ENCODE data around the gene GRAMD1C. TPM values are rescaled to one million over a fixed set of nuclear protein-coding genes. Genes with fewer than 3 reads are reported as not detected.

GRAMD1C gene
- total RNA-seq, 2 experiments from 2014 or later, result 4.1 to 6.4 TPM

- Histone ChIP-seq H3K9me3 (ENCODE audit: low read length) (no peaks in the 10 kb centered on the region), H3K4me2 (ENCODE audit: low read length) (no peak overlapping the region), H3K79me2 (ENCODE audit: insufficient read depth, low read depth, low read length) (no peaks in the 10 kb centered on the region), H3K4me1 (ENCODE audit: insufficient read depth, low read length, poor library complexity, severe bottlenecking) (no peaks in the 10 kb centered on the region), H3K4me3 (ENCODE audit: low read depth, low read length, poor library complexity, severe bottlenecking) (no peak overlapping the region), H3K9me2 (ENCODE audit: insufficient read depth, low read length) (no peaks in the 10 kb centered on the region), H3K36me3 (ENCODE audit: insufficient read depth, low read length) (no peaks in the 10 kb centered on the region), H3K27ac (ENCODE audit: low read depth, low read length, poor library complexity, severe bottlenecking) (no peak overlapping the region), H4K20me1 (ENCODE audit: insufficient read depth, low read length) (no peaks in the 10 kb centered on the region), H2AFZ (ENCODE audit: low read length) (no peak overlapping the region)
- ChIA-PET POLR2A (interaction anchor here (0.5 to 1.8 kb wide), 7 partner anchors 14 to 211 kb away, joined by 3 to 5 read pairs (median 3); no protein-coding TSS in a partner anchor), CTCF (ENCODE audit: unreplicated experiment) (interaction anchor here (0.8 to 1.2 kb wide), 2 partner anchors 35 to 211 kb away, joined by 3 read pairs; no protein-coding TSS in a partner anchor)
- TF ChIP-seq EZH2phosphoT487 (IDR thresholded peaks at IDR 0.05; ENCODE audit: borderline replicate concordance, low read depth, low read length) (no peak), CTCF (conservative IDR thresholded peaks at IDR 0.05; ENCODE audit: low read length) (peak; percentile 94)
- no TSS peak for BruUV-seq (replicated peaks)
- peak; percentile 58 for DNase-seq (ENCODE audit: low spot score)
- intact Hi-C loops (cut with micrococcal nuclease; ENCODE audit: unreplicated experiment), result loop anchor here (1.0 to 10.0 kb wide), 3 partner anchors 69 to 450 kb away; partner anchors contain the start of genes CCDC191, QTRT2 and TIGIT
These were observed 6.1 kb downstream of the GRAMD1C start for GRCh38 chr3:113844622-113845222.

GRCh38 chr3:113847247-113847646 is 8.7 kb downstream of the GRAMD1C start:
- H3K79me2 ChIP-seq (ENCODE audit: insufficient read depth, low read depth, low read length), result no peaks in the 10 kb centered on the region
- H4K20me1 ChIP-seq (ENCODE audit: insufficient read depth, low read length), result no peaks in the 10 kb centered on the region
- H2AFZ ChIP-seq (ENCODE audit: low read length), result no peak overlapping the region
- H3K27ac ChIP-seq (ENCODE audit: low read depth, low read length, poor library complexity, severe bottlenecking), result no peak overlapping the region
- ChIA-PET CTCF (ENCODE audit: unreplicated experiment) (no interaction called here), POLR2A (interaction anchor here (0.5 kb wide), 1 partner anchor 348 kb away, joined by 4 read pairs; no protein-coding TSS in a partner anchor)
- no peaks in the 10 kb centered on the region for H3K4me1 ChIP-seq (ENCODE audit: insufficient read depth, low read length, poor library complexity, severe bottlenecking)
- no peak for DNase-seq (ENCODE audit: low spot score)
- intact Hi-C loops (cut with micrococcal nuclease; ENCODE audit: unreplicated experiment), result loop anchor here (10.0 kb wide), 2 partner anchors 208 to 448 kb away; partner anchors contain the start of genes CCDC191, QTRT2 and TIGIT
- no peaks in the 10 kb centered on the region for H3K36me3 ChIP-seq (ENCODE audit: insufficient read depth, low read length)
- no peaks in the 10 kb centered on the region for H3K9me3 ChIP-seq (ENCODE audit: low read length)
- no peak overlapping the region for H3K4me2 ChIP-seq (ENCODE audit: low read length)
- no peak overlapping the region for H3K4me3 ChIP-seq (ENCODE audit: low read depth, low read length, poor library complexity, severe bottlenecking)
- H3K9me2 ChIP-seq (ENCODE audit: insufficient read depth, low read length), result no peaks in the 10 kb centered on the region
- no TSS peak for BruUV-seq (replicated peaks)
- no peak for TF ChIP-seq CTCF (conservative IDR thresholded peaks at IDR 0.05; ENCODE audit: low read length)
- TF ChIP-seq EZH2phosphoT487 (IDR thresholded peaks at IDR 0.05; ENCODE audit: borderline replicate concordance, low read depth, low read length), result no peak

Measured in OCI-LY7 (cell line).